HepG2 (cell line): ENCODE data around the gene LIME1. TPM values are rescaled to one million over a fixed set of nuclear protein-coding genes. Genes with fewer than 3 reads are reported as not detected.

Source experiments
- ETV5 ChIP-seq: IDR thresholded peaks from 2 replicates; pipeline ENCODE4 v1.6.1; 2018; ENCODE audit warnings: missing biosample characterization, missing genetic modification reagents, inconsistent platforms, borderline replicate concordance
- MTF1 ChIP-seq: sonication (generic); formaldehyde crosslinking; IDR thresholded peaks from 2 replicates; pipeline ENCODE4 v1.5.0; 2020; ENCODE audit warnings: missing genetic modification reagents
- PAX8 ChIP-seq: sonication (generic); formaldehyde crosslinking; IDR thresholded peaks from 2 replicates; pipeline ENCODE4 v1.8.0; 2022; ENCODE audit warnings: mild to moderate bottlenecking, missing genetic modification reagents, borderline replicate concordance
- SP2 ChIP-seq: sonication (generic); formaldehyde crosslinking; IDR thresholded peaks from 2 replicates; pipeline ENCODE4 v1.5.1; 2020; ENCODE audit warnings: mild to moderate bottlenecking, missing genetic modification reagents
- TCF12 ChIP-seq, 2 experiments: fragments of 450-650 bp in 1 of 2; sonication (generic) in 1 of 2; formaldehyde crosslinking in 1 of 2; IDR thresholded peaks; 2 replicates each; pipeline versions ENCODE4 v1.6.1 to v1.8.0; 2017 to 2022; ENCODE audit warnings: antibody characterized with exemption in 1 of 2, mild to moderate bottlenecking in 1 of 2, missing genetic modification reagents in 1 of 2, moderate library complexity in 1 of 2
- ZBTB38 ChIP-seq: sonication (generic); formaldehyde crosslinking; IDR thresholded peaks from 2 replicates; pipeline ENCODE4 v1.5.1; 2020; ENCODE audit warnings: mild to moderate bottlenecking, missing genetic modification reagents
- ZKSCAN8 ChIP-seq: IDR thresholded peaks from 2 replicates; pipeline ENCODE4 v1.6.1; 2016; ENCODE audit warnings: borderline replicate concordance, missing genetic modification reagents, missing compliant biosample characterization
- ZNF143 ChIP-seq: sonication (generic); formaldehyde crosslinking; IDR thresholded peaks from 2 replicates; pipeline ENCODE4 v1.4.0; 2020; ENCODE audit warnings: missing genetic modification reagents
- ZNF775 ChIP-seq: sonication (generic); formaldehyde crosslinking; IDR thresholded peaks from 2 replicates; pipeline ENCODE4 v1.4.0; 2020; ENCODE audit warnings: missing genetic modification reagents, mild to moderate bottlenecking, moderate library complexity, borderline replicate concordance
- polyA plus RNA-seq, 8 experiments: library from polyadenylated mRNA; depleted of rRNA in 3 of 8; stranded (reverse) in 7 of 8; unstranded in 1 of 8; fragments of >200 nt; fragmentation: Illumina TruSeq in 4 of 8; extraction: Trizol in 4 of 8; gene quantifications; 2 replicates each; pipeline versions ENCODE4 v1.2.1 to v1.2.3, GENCODE V29; 2011 to 2016; ENCODE audit warnings: low read depth in 4 of 8, missing spikeins in 1 of 8, mixed read lengths in 1 of 8; ENCODE audit not compliant: insufficient read depth in 1 of 8
- total RNA-seq, 5 experiments: library from RNA; depleted of rRNA; stranded (reverse); fragments of >200 nt; fragmentation: Illumina TruSeq; extraction: Trizol; gene quantifications; 2 replicates each; pipeline ENCODE4 v1.2.3, GENCODE V29; 2016; ENCODE audit warnings: low read depth in 1 of 5
- TF ChIP-seq, protein P1 (sequence below): sonication (generic); formaldehyde crosslinking; IDR thresholded peaks from 2 replicates; pipeline ENCODE4 v1.8.0; 2022; ENCODE audit warnings: missing genetic modification reagents, low read depth, mild to moderate bottlenecking, borderline replicate concordance
- TF ChIP-seq, protein P2 (sequence below): sonication (generic); formaldehyde crosslinking; IDR thresholded peaks from 2 replicates; pipeline ENCODE4 v1.5.0; 2020; ENCODE audit warnings: mild to moderate bottlenecking, missing genetic modification reagents
- TF ChIP-seq, protein P3 (sequence below): IDR thresholded peaks from 2 replicates; pipeline ENCODE4 v1.6.1; 2016; ENCODE audit warnings: low read depth, borderline replicate concordance
- TF ChIP-seq, protein P4 (sequence below): sonication (generic); formaldehyde crosslinking; IDR thresholded peaks from 2 replicates; pipeline ENCODE4 v1.4.0; 2020; ENCODE audit warnings: low read depth, mild to moderate bottlenecking, missing genetic modification reagents
- TF ChIP-seq, protein P5 (sequence below): sonication (generic); formaldehyde crosslinking; IDR thresholded peaks from 2 replicates; pipeline ENCODE4 v1.4.0; 2020; ENCODE audit warnings: mild to moderate bottlenecking, missing genetic modification reagents, borderline replicate concordance
- TF ChIP-seq, protein P6 (sequence below): sonication (generic); formaldehyde crosslinking; IDR thresholded peaks from 2 replicates; pipeline ENCODE4 v1.8.1; 2023; ENCODE audit warnings: mild to moderate bottlenecking, missing genetic modification reagents
- TF ChIP-seq, protein P7 (sequence below): IDR thresholded peaks from 2 replicates; pipeline ENCODE4 v1.6.1; 2012; ENCODE audit warnings: low read length, improper control_type of control experiment

The LIME1 gene
- total and polyA plus RNA-seq, 2 of the 13 experiments (the other 11 are each of a cell fraction or from before 2014, with no cell fraction given), result 13.0 to 61.5 TPM

DNA sequence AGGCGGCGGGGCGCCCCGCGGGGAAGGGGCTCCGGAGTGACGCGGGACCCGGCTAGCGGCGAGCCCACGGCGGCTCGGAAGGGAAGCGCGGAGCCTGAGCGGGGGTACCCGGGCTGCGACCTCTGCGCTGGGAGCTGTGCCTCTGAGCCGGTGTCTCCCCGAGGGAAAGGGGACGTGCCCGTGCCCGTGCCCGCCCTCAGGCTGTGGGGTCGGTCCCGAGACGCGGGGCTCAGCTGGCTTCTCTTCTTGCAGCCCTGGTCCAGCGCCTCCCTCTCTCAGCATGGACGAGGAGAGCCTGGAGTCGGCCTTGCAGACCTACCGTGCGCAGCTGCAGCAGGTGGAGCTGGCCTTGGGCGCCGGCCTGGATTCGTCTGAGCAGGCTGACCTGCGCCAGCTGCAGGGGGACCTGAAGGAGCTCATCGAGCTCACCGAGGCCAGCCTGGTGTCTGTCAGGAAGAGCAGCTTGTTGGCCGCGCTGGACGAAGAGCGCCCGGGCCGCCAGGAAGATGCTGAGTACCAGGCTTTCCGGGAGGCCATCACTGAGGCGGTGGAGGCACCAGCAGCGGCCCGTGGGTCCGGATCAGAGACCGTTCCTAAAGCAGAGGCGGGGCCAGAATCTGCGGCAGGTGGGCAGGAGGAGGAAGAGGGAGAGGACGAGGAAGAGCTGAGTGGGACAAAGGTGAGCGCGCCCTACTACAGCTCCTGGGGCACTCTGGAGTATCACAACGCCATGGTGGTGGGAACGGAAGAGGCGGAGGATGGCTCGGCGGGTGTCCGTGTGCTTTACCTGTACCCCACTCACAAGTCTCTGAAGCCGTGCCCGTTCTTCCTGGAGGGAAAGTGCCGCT is 27.9 kb upstream of the LIME1 start (continued):
- TF ChIP-seq, protein P1, sequence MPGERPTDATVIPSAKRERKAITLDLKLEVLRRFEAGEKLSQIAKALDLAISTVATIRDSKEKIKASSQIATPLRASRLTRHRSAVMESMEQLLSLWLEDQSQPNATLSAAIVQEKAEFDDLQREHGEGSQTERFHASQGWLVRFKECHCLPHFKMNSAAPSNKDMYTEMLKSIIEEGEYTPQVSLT (CRISPR knock-in tag), result no peak
- TF ChIP-seq MTF1 (CRISPR knock-in tag) (no peak), SP2 (CRISPR knock-in tag) (no peak), PAX8 (no peak), ZBTB38 (CRISPR knock-in tag) (peak; percentile 55; the same call in 1 of the 2 replicates), ZKSCAN8 (no peak), ETV5 (CRISPR knock-in tag) (no peak; the same call in 1 of the 2 replicates), ZNF143 (no peak), ZNF775 (CRISPR knock-in tag) (no peak), TCF12 (IDR thresholded peaks at IDR 0.05) (no peak), TCF12 (CRISPR knock-in tag; IDR thresholded peaks at IDR 0.05) (no peak)
- TF ChIP-seq, protein P2, sequence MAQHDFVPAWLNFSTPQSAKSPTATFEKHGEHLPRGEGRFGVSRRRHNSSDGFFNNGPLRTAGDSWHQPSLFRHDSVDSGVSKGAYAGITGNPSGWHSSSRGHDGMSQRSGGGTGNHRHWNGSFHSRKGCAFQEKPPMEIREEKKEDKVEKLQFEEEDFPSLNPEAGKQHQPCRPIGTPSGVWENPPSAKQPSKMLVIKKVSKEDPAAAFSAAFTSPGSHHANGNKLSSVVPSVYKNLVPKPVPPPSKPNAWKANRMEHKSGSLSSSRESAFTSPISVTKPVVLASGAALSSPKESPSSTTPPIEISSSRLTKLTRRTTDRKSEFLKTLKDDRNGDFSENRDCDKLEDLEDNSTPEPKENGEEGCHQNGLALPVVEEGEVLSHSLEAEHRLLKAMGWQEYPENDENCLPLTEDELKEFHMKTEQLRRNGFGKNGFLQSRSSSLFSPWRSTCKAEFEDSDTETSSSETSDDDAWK (CRISPR knock-in tag), result no peak
- TF ChIP-seq, protein P3, sequence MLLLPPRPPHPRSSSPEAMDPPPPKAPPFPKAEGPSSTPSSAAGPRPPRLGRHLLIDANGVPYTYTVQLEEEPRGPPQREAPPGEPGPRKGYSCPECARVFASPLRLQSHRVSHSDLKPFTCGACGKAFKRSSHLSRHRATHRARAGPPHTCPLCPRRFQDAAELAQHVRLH (CRISPR knock-in tag), result no peak
- TF ChIP-seq, protein P4, sequence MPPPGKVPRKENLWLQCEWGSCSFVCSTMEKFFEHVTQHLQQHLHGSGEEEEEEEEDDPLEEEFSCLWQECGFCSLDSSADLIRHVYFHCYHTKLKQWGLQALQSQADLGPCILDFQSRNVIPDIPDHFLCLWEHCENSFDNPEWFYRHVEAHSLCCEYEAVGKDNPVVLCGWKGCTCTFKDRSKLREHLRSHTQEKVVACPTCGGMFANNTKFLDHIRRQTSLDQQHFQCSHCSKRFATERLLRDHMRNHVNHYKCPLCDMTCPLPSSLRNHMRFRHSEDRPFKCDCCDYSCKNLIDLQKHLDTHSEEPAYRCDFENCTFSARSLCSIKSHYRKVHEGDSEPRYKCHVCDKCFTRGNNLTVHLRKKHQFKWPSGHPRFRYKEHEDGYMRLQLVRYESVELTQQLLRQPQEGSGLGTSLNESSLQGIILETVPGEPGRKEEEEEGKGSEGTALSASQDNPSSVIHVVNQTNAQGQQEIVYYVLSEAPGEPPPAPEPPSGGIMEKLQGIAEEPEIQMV (CRISPR knock-in tag), result no peak
- TF ChIP-seq, protein P5, sequence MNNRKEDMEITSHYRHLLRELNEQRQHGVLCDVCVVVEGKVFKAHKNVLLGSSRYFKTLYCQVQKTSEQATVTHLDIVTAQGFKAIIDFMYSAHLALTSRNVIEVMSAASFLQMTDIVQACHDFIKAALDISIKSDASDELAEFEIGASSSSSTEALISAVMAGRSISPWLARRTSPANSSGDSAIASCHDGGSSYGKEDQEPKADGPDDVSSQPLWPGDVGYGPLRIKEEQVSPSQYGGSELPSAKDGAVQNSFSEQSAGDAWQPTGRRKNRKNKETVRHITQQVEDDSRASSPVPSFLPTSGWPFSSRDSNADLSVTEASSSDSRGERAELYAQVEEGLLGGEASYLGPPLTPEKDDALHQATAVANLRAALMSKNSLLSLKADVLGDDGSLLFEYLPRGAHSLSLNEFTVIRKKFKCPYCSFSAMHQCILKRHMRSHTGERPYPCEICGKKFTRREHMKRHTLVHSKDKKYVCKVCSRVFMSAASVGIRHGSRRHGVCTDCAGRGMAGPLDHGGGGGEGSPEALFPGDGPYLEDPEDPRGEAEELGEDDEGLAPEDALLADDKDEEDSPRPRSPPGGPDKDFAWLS, result 0 out of 2 replicates have a peak, but pooled peaks have one; percentile 77
- TF ChIP-seq, protein P6, sequence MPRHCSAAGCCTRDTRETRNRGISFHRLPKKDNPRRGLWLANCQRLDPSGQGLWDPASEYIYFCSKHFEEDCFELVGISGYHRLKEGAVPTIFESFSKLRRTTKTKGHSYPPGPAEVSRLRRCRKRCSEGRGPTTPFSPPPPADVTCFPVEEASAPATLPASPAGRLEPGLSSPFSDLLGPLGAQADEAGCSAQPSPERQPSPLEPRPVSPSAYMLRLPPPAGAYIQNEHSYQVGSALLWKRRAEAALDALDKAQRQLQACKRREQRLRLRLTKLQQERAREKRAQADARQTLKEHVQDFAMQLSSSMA (CRISPR knock-in tag), result no peak
- TF ChIP-seq, protein P7, sequence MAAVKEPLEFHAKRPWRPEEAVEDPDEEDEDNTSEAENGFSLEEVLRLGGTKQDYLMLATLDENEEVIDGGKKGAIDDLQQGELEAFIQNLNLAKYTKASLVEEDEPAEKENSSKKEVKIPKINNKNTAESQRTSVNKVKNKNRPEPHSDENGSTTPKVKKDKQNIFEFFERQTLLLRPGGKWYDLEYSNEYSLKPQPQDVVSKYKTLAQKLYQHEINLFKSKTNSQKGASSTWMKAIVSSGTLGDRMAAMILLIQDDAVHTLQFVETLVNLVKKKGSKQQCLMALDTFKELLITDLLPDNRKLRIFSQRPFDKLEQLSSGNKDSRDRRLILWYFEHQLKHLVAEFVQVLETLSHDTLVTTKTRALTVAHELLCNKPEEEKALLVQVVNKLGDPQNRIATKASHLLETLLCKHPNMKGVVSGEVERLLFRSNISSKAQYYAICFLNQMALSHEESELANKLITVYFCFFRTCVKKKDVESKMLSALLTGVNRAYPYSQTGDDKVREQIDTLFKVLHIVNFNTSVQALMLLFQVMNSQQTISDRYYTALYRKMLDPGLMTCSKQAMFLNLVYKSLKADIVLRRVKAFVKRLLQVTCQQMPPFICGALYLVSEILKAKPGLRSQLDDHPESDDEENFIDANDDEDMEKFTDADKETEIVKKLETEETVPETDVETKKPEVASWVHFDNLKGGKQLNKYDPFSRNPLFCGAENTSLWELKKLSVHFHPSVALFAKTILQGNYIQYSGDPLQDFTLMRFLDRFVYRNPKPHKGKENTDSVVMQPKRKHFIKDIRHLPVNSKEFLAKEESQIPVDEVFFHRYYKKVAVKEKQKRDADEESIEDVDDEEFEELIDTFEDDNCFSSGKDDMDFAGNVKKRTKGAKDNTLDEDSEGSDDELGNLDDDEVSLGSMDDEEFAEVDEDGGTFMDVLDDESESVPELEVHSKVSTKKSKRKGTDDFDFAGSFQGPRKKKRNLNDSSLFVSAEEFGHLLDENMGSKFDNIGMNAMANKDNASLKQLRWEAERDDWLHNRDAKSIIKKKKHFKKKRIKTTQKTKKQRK, result no peak
